Stimulated activated naive B cell treated with anti-CD40 and anti-IgM and Interleukin-4, amounts not matched to agents 10 μg/mL and 1 μg/mL and 100 μg/mL, for 72 hours (primary cell): Measurements from ENCODE around the gene SRGAP2B.
A peak's percentile ranks its signal among the peaks of the same experiment; 100 is the strongest.
"Not testable (repeated sequence)": the region's sequence is repeated elsewhere in the genome, so short reads cannot be mapped to it uniquely, and the experiment has no call there.

Experiments used
- ATAC-seq, 2 donors: fragments of 150-1000 bp; cut with Tn5 transposase; replicated peaks; 2 replicates each; pipeline ENCODE4 v1.10.0; 2021; ENCODE audit warnings: moderate library complexity in 1 of 2
- DNase-seq: peaks from one replicate; pipeline ENCODE4 v3.0.0; 2021
- H3K27ac Mint-ChIP-seq: one replicate; pipeline ENCODE4 v1.8.0; 2022; ENCODE audit warnings: mild to moderate bottlenecking, mixed read lengths
- H3K27me3 Mint-ChIP-seq, 2 donors: one replicate each; pipeline ENCODE4 v1.8.0; 2022; ENCODE audit warnings: mixed read lengths in 2 of 2
- H3K36me3 Mint-ChIP-seq, 2 donors: one replicate each; pipeline ENCODE4 v1.8.0; 2022; ENCODE audit warnings: mixed read lengths in 2 of 2, mild to moderate bottlenecking in 1 of 2
- H3K4me1 Mint-ChIP-seq, 2 donors: one replicate each; pipeline ENCODE4 v1.8.0; 2022; ENCODE audit warnings: mixed read lengths in 2 of 2, mild to moderate bottlenecking in 1 of 2
- H3K4me3 Mint-ChIP-seq, 2 donors: one replicate each; pipeline ENCODE4 v1.8.0; 2022; ENCODE audit warnings: mild to moderate bottlenecking in 2 of 2, mixed read lengths in 2 of 2, moderate library complexity in 1 of 2
- H3K9me3 Mint-ChIP-seq, 2 donors: one replicate each; pipeline ENCODE4 v1.8.0; 2022; ENCODE audit warnings: mixed read lengths in 2 of 2, mild to moderate bottlenecking in 1 of 2

Gene SRGAP2B

DNA sequence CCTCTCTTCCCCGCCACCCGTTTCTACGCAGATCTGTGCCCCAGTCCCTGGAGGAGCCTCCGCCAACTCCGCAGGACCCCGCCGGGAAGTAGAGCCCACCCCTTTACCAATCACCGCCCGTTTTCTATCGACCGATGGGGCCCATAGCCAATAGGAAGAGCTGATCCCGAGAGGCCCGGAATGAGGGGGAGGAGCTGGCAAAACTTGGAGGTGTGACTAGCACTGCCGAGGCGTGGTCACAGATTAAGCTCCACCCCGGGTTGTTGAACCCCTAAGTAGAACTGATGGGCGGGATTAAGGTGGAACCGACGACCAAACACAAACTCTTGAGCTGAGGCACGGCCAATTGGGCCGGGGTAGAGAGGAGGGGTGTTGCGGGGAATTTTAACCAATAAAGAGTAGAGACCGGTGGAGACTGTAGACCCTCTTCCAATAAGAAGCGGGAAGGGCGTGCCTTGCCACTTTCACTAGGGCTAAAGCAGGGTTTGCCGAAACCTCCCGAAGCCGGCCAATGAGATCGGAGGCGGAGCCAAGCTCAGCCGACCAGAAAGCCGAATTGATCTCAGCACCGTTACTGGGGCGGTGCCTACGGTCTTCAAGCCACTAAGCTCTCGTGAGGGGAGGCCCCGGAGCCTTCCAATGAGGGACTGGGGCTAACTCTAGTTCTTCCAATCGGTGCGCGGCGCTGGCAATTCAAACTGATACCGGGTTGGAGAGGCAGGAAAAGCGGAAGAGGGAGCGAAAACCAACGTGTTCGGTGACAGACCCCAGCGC is at the start of gene SRGAP2B, which contains the start of gene FAM72D:
TSS of gene SRGAP2B (minus strand) at position 45 of the 774 bp plus-strand sequence. CDS start 2,427 bp downstream, outside the sequence.
TSS of gene FAM72D (plus strand) at position 691 of the 774 bp plus-strand sequence. CDS start 874 bp downstream, outside the sequence.
- H3K36me3 Mint-ChIP-seq, H3K27me3 Mint-ChIP-seq, H3K27ac Mint-ChIP-seq, DNase-seq, H3K4me1 Mint-ChIP-seq, H3K9me3 Mint-ChIP-seq: not testable (repeated sequence)
- peak; percentile 83 to 84 for ATAC-seq
- H3K4me3 Mint-ChIP-seq = peak within 1 kb of the TSS; percentile 65 to 69

DNA sequence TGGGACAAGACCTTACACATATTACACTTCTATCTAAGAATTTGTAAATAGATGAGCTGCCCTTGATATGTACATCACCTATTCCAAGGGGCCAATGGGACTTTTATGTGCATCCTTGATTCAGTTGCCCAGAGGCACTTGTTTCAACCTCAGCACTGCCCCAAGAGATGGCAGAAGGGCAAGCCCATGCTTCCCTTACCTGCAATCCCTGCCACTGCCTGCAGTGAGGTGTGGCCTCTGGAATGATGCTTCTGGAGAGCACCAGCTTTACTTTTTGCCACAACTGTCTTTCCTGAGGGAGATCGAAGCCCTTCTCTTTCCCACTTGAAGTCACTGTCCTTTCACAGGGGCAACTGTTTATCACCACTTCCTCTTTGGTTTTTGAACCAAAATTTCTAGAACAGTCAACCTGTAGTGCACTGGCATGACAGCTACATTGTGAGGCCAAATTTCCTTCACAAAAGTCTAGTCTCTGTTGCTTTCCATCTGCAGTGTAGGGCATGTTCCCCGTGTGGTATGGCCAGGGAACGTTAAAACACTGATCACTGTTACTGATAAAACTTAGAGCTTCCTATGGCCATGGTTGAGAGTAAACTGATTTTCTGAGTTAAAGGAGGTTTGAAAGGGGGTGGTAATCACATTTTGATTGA is 49.3 kb upstream of the SRGAP2B start:
- DNase-seq, H3K36me3 Mint-ChIP-seq, H3K4me1 Mint-ChIP-seq, H3K27ac Mint-ChIP-seq, H3K27me3 Mint-ChIP-seq, H3K9me3 Mint-ChIP-seq, H3K4me3 Mint-ChIP-seq: not testable (repeated sequence)
- ATAC-seq = peak in 1 of 2 donors; percentile 29

DNA sequence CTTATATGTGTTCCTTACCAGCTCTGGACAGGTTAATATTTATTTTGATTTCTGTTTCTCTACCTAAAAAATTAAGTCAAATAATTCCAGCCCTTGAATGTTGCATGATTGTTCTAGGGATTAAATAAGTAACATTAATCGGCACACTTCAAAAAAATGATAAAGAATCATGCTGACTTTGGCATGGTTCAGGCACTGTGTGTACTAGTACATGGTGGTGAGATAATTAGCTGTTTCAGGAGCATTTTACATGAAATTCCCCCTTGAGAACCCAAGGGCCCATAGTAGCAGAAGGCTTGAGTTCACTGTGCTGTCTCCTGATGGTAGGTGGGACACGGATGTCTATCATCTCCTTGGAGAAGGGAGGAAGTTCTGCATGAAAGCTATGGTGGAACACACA is 45.4 kb upstream of the SRGAP2B start:
- H3K4me3 Mint-ChIP-seq, H3K36me3 Mint-ChIP-seq, H3K4me1 Mint-ChIP-seq, H3K27ac Mint-ChIP-seq, H3K27me3 Mint-ChIP-seq, ATAC-seq, H3K9me3 Mint-ChIP-seq, DNase-seq: not testable (repeated sequence)

DNA sequence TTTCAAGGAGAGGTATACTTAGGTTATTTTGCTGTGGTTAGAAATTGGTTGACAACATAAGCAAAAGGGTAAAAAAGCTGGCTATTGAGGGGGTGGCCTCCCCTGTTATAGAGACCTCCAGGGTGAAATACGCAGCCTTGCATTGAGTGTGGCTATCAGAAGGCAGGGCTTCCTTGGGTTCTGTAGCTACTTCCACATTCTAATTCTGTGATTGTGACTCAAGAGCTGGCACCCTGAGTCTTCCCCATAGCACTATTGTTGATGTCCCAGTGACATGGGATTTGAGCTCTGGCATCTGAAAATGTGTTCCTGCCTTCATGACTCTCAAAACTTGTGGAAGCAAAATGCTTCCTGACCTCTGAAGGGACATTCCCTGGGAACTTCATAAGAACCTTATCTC is 39.3 kb upstream of the SRGAP2B start:
- not testable (repeated sequence) for H3K4me3 Mint-ChIP-seq, H3K9me3 Mint-ChIP-seq, DNase-seq, ATAC-seq, H3K27me3 Mint-ChIP-seq, H3K4me1 Mint-ChIP-seq, H3K36me3 Mint-ChIP-seq, H3K27ac Mint-ChIP-seq

DNA sequence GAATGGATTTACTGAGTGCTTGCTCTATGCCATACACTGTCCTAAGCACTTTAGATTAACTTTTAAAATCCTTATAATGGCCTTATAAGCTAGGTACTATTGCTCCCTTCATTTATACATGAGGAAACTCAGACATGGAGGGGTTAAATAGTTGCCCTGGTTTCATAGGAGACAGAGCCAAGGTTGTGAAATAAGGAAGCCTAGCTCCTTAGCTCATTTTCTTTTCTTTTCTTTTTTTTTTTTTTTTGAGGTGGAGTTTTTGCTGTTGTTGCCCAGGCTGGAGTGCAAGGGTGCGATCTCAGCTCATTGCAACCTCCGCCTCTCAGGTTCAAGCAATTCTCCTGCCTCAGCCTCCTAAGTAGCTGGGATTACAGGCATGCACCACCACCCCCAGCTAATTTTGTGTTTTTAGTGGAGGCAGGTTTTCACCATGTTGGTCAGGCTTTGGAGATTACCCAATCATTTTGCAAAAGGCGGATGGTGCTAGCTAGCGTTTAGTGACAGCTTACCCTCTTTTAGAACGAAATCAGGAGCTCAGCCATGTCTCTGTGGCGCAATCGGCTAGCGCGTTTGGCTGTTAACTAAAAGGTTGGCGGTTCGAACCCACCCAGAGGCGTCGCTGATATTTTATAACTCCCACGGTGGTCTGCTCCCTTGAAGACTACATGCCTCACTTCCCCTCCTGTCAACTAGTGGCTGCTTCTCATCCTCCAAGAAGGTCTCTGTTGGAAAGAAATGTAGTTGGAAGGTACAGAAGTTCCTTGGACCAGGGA is 33.8 kb upstream of the SRGAP2B start:
- H3K4me1 Mint-ChIP-seq, H3K9me3 Mint-ChIP-seq, H3K4me3 Mint-ChIP-seq, H3K27me3 Mint-ChIP-seq, DNase-seq, H3K27ac Mint-ChIP-seq, H3K36me3 Mint-ChIP-seq, ATAC-seq: not testable (repeated sequence)

DNA sequence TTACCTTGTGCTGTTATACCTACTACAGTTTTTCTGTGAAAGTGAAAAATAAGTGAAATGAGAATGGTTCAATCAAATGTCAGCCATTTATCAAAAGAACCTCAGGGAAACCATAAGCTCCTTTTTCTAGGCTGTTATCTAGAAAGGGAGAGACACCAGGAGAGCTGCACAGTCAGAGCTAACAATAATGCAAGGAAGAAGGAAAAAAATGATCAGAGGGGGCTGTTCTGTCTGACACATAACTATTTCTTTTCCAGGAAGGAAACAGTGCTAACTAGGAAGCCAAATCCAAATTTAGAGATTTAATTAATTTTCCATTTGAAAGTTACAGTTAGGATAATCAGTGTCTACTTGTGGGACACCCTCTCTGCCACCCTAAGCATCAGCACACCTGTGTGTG is 32.0 kb upstream of the SRGAP2B start:
- H3K27me3 Mint-ChIP-seq, H3K27ac Mint-ChIP-seq, H3K4me3 Mint-ChIP-seq, H3K9me3 Mint-ChIP-seq, H3K36me3 Mint-ChIP-seq, ATAC-seq, DNase-seq, H3K4me1 Mint-ChIP-seq: not testable (repeated sequence)

DNA sequence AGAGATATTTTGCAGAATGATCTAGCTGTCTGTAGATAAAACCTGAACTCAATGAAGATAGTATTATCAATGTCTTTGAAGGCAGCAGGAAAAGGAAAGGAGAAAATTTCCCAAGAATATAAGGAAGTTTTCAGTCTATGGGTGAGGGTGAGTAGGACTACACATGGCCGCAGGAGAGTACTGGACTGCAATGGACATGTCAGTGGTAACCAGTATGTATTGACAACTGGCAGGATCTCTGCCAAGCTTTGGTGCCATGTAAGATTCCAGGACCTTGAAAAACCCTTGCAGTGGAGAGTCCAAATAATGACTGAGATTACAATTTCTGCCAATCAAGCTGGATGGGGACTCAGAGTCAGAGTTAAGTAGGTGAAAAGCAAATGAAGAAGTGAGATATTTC is 30.0 kb upstream of the SRGAP2B start:
- not testable (repeated sequence) for H3K27me3 Mint-ChIP-seq

DNA sequence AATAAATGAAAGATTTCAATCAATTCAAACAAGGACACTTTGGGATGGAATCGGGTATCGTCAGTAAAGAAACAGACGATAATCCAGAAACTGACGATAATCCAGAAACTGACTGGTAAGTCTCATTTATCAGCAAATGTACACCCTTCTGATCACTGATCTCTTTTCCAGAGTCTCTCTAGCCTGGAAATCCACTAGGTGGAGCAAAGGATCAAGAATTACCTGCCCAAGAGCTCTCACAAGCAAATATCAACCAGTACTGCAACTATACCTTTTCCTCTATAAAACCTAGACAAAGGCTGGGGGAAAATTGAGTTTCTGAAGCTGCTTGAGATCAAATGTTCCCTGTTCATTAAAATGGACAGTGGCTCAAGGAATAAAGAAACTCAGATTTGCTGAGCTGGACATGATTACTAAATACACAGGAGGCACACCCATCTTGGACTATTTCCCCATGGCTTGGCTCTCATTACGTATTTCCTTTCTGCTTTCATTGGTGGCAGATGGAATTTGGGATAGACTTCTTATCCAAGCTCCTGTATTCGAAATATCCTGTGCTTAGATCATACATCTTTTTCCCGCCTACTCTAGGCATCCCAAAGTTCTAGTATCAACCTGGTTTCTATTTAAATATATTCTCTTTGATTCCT is 29.0 kb upstream of the SRGAP2B start:
- H3K27ac Mint-ChIP-seq, H3K27me3 Mint-ChIP-seq, H3K36me3 Mint-ChIP-seq, DNase-seq, H3K9me3 Mint-ChIP-seq, H3K4me3 Mint-ChIP-seq, H3K4me1 Mint-ChIP-seq: not testable (repeated sequence)
- peak in 1 of 2 donors; percentile 39 for ATAC-seq

More for the DNA sequence above, 30.0 kb upstream of the SRGAP2B start:
- H3K27ac Mint-ChIP-seq, H3K4me1 Mint-ChIP-seq, H3K4me3 Mint-ChIP-seq, ATAC-seq, DNase-seq, H3K36me3 Mint-ChIP-seq, H3K9me3 Mint-ChIP-seq: not testable (repeated sequence)

DNA sequence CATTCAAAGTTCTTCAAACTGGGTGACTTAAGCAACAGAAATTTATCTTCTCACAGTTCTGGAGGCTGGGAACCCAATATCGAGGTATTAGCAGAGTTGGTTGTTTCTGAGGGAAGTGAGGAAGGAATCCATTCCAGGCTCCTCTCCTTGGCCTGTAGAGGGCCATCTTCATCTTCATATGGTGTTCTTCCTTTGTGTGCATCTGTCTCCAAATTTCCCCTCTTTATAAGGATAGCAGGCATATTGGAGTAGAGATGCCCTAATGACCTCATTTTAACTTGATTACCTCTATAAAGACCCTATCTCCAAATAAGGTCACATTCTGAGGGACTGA is 27.9 kb upstream of the SRGAP2B start:
- H3K4me3 Mint-ChIP-seq, ATAC-seq, H3K27ac Mint-ChIP-seq, H3K27me3 Mint-ChIP-seq, H3K4me1 Mint-ChIP-seq, H3K9me3 Mint-ChIP-seq, H3K36me3 Mint-ChIP-seq, DNase-seq: not testable (repeated sequence)

DNA sequence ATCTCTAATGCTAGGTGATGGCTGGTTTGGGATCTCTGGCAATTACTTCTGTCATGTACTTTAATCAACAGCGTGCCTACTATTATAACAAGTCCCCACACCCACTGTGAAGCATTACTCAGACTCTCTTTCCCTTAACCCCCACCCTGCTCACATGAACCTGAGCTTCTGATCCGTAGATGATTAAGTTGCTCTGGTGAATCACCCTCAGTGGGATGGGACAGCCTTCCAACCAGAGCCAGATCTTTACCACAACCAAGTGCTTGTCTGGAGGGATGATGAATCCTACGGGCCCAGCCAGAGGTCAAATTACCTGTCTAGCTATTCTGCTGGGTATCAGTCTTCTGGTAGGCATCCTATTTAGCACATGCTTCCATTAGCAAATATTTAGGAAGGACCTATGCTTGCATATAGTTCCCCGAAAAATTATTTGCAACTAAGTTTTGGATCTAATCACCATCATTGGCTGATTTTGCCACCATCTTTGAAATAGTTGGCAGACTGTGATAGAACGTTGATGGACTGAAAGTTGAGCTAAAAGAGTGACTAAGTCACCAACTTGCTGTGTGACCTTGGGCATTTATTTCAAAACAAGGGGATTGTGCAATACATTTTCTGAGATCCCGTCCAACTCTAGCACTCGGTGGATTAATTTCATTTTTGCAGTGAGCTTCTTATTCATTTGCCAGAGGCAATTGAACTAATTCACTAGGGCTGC is 27.4 kb upstream of the SRGAP2B start:
- not testable (repeated sequence) for DNase-seq, H3K27me3 Mint-ChIP-seq, H3K4me1 Mint-ChIP-seq, ATAC-seq, H3K27ac Mint-ChIP-seq, H3K9me3 Mint-ChIP-seq, H3K36me3 Mint-ChIP-seq, H3K4me3 Mint-ChIP-seq

DNA sequence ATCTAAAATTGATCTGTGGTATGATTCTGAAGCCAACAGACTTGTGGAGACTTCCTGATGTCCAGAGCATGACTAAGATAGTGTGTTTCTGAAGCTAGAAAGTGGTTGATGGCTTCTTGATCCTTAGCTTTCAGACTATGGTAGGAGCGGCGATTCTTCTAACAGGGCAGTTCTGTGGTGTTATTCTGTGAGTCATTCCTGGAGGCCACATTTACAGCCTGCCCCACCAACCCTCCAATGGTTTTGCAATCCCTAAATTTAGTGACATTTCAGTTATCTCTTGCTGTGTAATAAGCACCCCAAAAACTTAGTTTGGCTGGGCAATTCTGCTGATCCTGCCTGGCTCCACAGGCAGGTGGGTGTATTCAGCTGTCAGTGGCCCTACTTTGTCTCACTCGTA is 24.7 kb upstream of the SRGAP2B start:
- not testable (repeated sequence) for H3K9me3 Mint-ChIP-seq, H3K4me3 Mint-ChIP-seq, DNase-seq, H3K27ac Mint-ChIP-seq, H3K36me3 Mint-ChIP-seq, ATAC-seq, H3K27me3 Mint-ChIP-seq, H3K4me1 Mint-ChIP-seq

DNA sequence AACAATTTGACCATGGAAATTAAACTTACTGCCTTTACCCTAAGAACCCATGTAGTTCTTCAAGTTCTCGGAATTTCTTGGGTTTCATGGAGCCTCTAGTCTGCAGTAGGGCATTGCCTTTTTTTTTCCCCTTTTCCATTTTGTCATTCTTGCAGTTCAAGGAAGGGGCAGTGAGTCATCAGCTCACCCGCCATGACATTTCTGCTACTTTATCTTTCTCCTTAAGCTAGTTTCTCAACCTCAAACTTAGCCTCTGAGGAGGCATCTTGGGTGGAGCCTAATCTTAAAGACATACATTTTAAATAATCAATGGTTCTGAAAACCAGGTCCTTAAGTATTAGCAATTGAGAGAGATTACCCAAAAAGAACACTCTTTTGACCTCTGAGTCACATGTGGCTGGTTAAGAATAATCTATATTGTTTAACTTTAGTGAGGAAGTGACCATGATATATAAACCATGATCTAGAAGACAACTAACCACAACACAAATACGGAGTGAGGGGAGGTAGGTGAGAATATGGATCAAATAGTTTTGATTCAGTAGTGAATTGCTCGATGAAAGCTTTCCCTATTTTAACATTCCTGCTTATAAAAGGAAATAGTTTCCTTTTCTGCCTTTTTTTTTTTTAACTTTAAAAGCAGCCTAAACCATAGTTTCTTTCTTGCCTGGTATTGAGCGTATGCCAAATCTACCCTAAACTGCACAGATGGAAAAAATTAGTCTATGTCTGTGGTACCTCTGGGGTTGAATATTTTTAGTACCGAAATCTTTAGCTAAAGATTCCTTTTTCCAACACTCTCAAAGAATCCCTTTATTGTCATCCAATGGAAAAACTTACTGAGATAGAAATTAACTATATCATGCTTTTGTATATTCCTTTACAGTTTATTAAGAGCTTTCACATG is 20.7 kb upstream of the SRGAP2B start:
- H3K4me3 Mint-ChIP-seq, DNase-seq, H3K9me3 Mint-ChIP-seq, H3K4me1 Mint-ChIP-seq, H3K27ac Mint-ChIP-seq, H3K27me3 Mint-ChIP-seq, H3K36me3 Mint-ChIP-seq: not testable (repeated sequence)
- ATAC-seq = peak; percentile 36 to 54

DNA sequence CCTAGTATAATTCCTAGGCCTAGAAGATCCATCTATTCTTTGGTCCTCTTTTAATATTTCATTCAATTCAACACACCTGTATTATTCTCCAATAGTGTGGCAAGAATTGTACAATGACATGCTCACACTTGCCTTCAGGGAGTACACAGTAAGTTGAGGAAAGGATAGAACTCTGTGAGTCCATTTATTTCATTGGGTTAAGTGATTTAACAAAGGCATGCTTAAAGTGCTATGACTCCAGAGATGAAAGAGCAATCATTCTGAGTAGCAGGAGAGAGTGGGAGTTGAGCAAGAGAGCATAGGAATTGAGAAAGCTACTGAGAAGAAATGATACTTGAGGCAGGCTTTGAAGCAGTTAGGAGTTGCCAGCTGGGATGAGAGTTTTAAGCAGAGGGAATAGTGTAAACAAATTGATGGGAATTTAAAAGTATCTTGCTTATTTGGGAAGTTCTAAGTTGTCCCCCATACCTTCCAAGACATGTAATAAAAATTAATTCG is 19.5 kb upstream of the SRGAP2B start:
- not testable (repeated sequence) for H3K27me3 Mint-ChIP-seq, H3K9me3 Mint-ChIP-seq, H3K36me3 Mint-ChIP-seq, ATAC-seq, H3K27ac Mint-ChIP-seq, DNase-seq, H3K4me3 Mint-ChIP-seq, H3K4me1 Mint-ChIP-seq
